GM12878 (cell line): ENCODE data around the gene CPNE9. TPM values are rescaled to one million over a fixed set of nuclear protein-coding genes. Genes with fewer than 3 reads are reported as not detected.

ENCODE experiments used
- ATAC-seq: fragments of 200-7000 bp; cut with Tn5 transposase; 3 replicates; pipeline ENCODE4 v1.9.1; 2020; ENCODE audit warnings: mild to moderate bottlenecking, moderate library complexity
- BruUV-seq: library from RNA; stranded (reverse); fragments of 400-500 nt; replicated peaks from 2 replicates; lab custom pipeline; 2021; lab: Mats Ljungman, UMichigan
- CTCF ChIA-PET: fragments of 300-600 bp; sonication (Branson Sonifier 250); formaldehyde crosslinking; extraction: SDS; loops from one replicate; lab custom pipeline; 2021; ENCODE audit warnings: inconsistent platforms; lab: Yijun Ruan, JAX
- POLR2A ChIA-PET: fragments of 350-600 bp; formaldehyde crosslinking; extraction: SDS; loops from one replicate; lab custom pipeline; 2021; ENCODE audit warnings: inconsistent platforms; lab: Charles Lee
- RAD21 ChIA-PET: fragments of 300-600 bp; sonication (Branson Sonifier 250); formaldehyde crosslinking; loops from one replicate; lab custom pipeline; 2023; ENCODE audit warnings: antibody characterized with exemption; ENCODE audit not compliant: unreplicated experiment; lab: Charles Lee
- SMC1A ChIA-PET: fragments of 300-600 bp; sonication (Branson Sonifier 250); formaldehyde crosslinking; loops from one replicate; lab custom pipeline; 2023; ENCODE audit not compliant: unreplicated experiment, uncharacterized antibody; lab: Charles Lee
- DNase-seq: peaks from one replicate; pipeline ENCODE4 v3.0.0-alpha.2; 2011; ENCODE audit warnings: low read depth, low spot score
- FAIRE-seq: peaks from 3 replicates; lab custom pipeline; 2011; peaks lifted over from hg19 to GRCh38; lab: Jason Lieb, UNC
- H2AFZ ChIP-seq: 2 replicates; pipeline ENCODE4 v1.6.0; 2011; ENCODE audit warnings: low read depth, low read length, control low read depth; ENCODE audit not compliant: control insufficient read depth
- H3K27ac ChIP-seq: 2 replicates; pipeline ENCODE4 v1.5.1; 2011; ENCODE audit warnings: control low read depth; ENCODE audit not compliant: control insufficient read depth, insufficient read depth
- H3K27me3 ChIP-seq, 2 experiments: replicated peaks in 1 of 2; 2 replicates each; pipeline versions ENCODE4 v1.6.0 to v1.6.1; 2011; ENCODE audit warnings: low read length in 1 of 2; ENCODE audit not compliant: control insufficient read depth in 2 of 2, insufficient read depth in 2 of 2
- H3K36me3 ChIP-seq, 2 experiments: 2 replicates each; pipeline ENCODE4 v1.5.1; 2011; ENCODE audit warnings: low read length in 1 of 2; ENCODE audit not compliant: control insufficient read depth in 2 of 2, insufficient read depth in 2 of 2
- H3K4me1 ChIP-seq: 2 replicates; pipeline ENCODE4 v1.6.1; 2011; ENCODE audit warnings: mild to moderate bottlenecking, low read length, moderate library complexity, mixed read lengths; ENCODE audit not compliant: control insufficient read depth, insufficient read depth
- H3K4me2 ChIP-seq: 2 replicates; pipeline ENCODE4 v1.6.0; 2011; ENCODE audit warnings: control low read depth; ENCODE audit not compliant: control insufficient read depth, insufficient read depth
- H3K4me3 ChIP-seq: fragments of 200-600 bp; sonication (generic); 2 replicates; pipeline ENCODE4 v1.5.1; 2016
- H3K79me2 ChIP-seq: 2 replicates; pipeline ENCODE4 v1.6.0; 2011; ENCODE audit warnings: low read length; ENCODE audit not compliant: control insufficient read depth, insufficient read depth
- H3K9ac ChIP-seq: 2 replicates; pipeline ENCODE4 v1.8.0; 2011; ENCODE audit warnings: low read length, control low read depth, mixed read lengths; ENCODE audit not compliant: control insufficient read depth, insufficient read depth
- H3K9me3 ChIP-seq: replicated peaks from 3 replicates; pipeline ENCODE4 v1.5.1; 2011; ENCODE audit warnings: mild to moderate bottlenecking, low read length; ENCODE audit not compliant: control insufficient read depth, insufficient read depth
- H4K20me1 ChIP-seq: 2 replicates; pipeline ENCODE4 v1.6.0; 2011; ENCODE audit not compliant: control insufficient read depth, insufficient read depth
- DPF2 ChIP-seq: fragments of 450-650 bp; IDR thresholded peaks from 2 replicates; pipeline ENCODE4 v1.6.1; 2017; ENCODE audit warnings: mild to moderate bottlenecking
- FOS ChIP-seq: IDR thresholded peaks from 3 replicates; pipeline ENCODE4 v1.6.1; 2011; ENCODE audit warnings: borderline replicate concordance; ENCODE audit not compliant: insufficient read length; ENCODE audit errors: extremely low read depth
- KAT2A ChIP-seq: conservative IDR thresholded peaks from 2 replicates; pipeline ENCODE4 v1.6.1; 2011; ENCODE audit warnings: low read depth, low read length; ENCODE audit not compliant: control insufficient read depth
- SIN3A ChIP-seq: IDR thresholded peaks from 2 replicates; pipeline ENCODE4 v1.6.1; 2012; ENCODE audit warnings: low read depth, low read length, improper control_type of control experiment
- WRNIP1 ChIP-seq: IDR thresholded peaks from 2 replicates; pipeline ENCODE4 v1.6.1; 2011; ENCODE audit warnings: low read depth, low read length, improper control_type of control experiment, borderline replicate concordance
- YBX1 ChIP-seq: fragments of 450-650 bp; IDR thresholded peaks from 2 replicates; pipeline ENCODE4 v1.6.1; 2016; ENCODE audit warnings: antibody characterized with exemption
- ZNF24 ChIP-seq: fragments of 450-650 bp; IDR thresholded peaks from 2 replicates; pipeline ENCODE4 v1.6.1; 2017; ENCODE audit warnings: antibody characterized with exemption, mild to moderate bottlenecking
- WGBS: methylation state at CpG from one replicate; pipeline ENCODE4 v1.1.6; 2016; ENCODE audit warnings: low lambda C conversion rate; ENCODE audit not compliant: insufficient replicate concordance, insufficient coverage; ENCODE audit errors: missing lambda C conversion rate; 5-methylcytosine and 5-hydroxymethylcytosine counted together
- in situ Hi-C: fragments of 300-500 bp; cut with MboI; formaldehyde crosslinking; loops from 9 replicates; pipeline ENCODE4 v1.14.3; 2018; ENCODE audit warnings: mixed read lengths
- intact Hi-C: fragments of 100-400 bp; cut with micrococcal nuclease; formaldehyde crosslinking; loops from one replicate; pipeline ENCODE4 v1.14.2; 2022; ENCODE audit not compliant: unreplicated experiment
- polyA plus RNA-seq, 11 experiments: library from polyadenylated mRNA; depleted of rRNA in 4 of 11; unstranded in 6 of 11; stranded (reverse) in 5 of 11; fragments of >200 nt; fragmentation: Nextera tagmentation in 4 of 11; fragmentation: Illumina TruSeq in 1 of 11; extraction: Ambion mirVana in 4 of 11; extraction: Trizol in 1 of 11; gene quantifications; 1 replicate in 1 of 11; 2 replicates in 10 of 11; pipeline versions ENCODE4 v1.2.1 to v1.2.3, GENCODE V29; 2011 to 2016; ENCODE audit warnings: inconsistent platforms in 2 of 11, missing spikeins in 2 of 11, low read depth in 1 of 11
- total RNA-seq, 4 experiments: library from RNA; depleted of rRNA in 3 of 4; stranded (reverse); fragments of >200 nt in 3 of 4; fragmentation: Illumina TruSeq in 1 of 4; extraction: Trizol in 1 of 4; gene quantifications; 2 replicates each; pipeline versions ENCODE4 v1.2.1 to v1.2.3, GENCODE V29; 2013 to 2021

The CPNE9 gene
- total and polyA plus RNA-seq, 10 of the 15 experiments (the other 5 are each of a cell fraction or from before 2014, with no cell fraction given) = 0.02 to 0.12 (median 0.05) TPM; not detected in 7

DNA sequence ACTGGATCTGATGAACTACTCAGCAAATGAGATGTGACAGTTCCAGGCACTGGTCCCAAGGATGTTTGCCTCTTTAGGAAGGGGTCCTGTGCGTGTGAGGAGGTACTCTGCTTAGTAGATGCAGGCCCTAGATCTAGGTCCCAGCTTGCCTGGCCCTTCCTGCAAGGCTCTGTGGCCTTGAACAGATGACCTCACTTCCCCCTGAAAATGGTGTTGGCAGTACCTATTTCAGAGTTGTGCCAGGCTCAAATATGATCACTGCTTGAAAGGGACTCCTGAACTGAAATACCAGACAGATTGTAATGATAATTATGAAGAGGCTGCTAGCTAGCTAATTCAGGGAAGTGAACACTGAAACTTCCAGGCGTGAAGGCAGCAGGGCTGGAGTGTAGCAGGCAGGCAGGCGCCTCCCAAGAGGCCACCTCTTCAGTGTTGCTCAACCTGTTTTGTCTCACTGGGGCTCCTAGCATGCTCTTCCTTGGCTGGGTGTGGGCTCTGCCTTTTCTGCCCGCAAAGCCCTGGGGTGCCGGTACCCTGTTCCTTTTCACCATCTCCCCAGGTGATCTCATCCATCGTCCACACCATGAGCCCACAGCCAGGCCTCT lies 24.1 kb upstream of the CPNE9 start:
- no peaks in the 10 kb centered on the region for H3K9me3 ChIP-seq
- CTCF ChIA-PET = no interaction called here
- no peaks in the 10 kb centered on the region for H4K20me1 ChIP-seq
- FAIRE-seq (no peak), ATAC-seq (no peak), DNase-seq (no peak)
- H3K4me1 ChIP-seq = no peaks in the 10 kb centered on the region
- H3K79me2 ChIP-seq = no peaks in the 10 kb centered on the region
- no peak overlapping the region for H3K4me2 ChIP-seq
- intact Hi-C loops (no loop called here), in situ Hi-C loops (no loop called here)
- SMC1A ChIA-PET = no interaction called here
- no peaks in the 10 kb centered on the region for H3K27me3 ChIP-seq
- POLR2A ChIA-PET = no interaction called here
- BruUV-seq = no TSS peak
- 88% methylated on average over 6 of the region's 6 CpGs for WGBS
- H3K36me3 ChIP-seq = peaks cover 48 to 58% of the 10 kb centered on the region in 2 experiments
- RAD21 ChIA-PET = no interaction called here
- H3K4me3 ChIP-seq = no peak overlapping the region
- no peak overlapping the region for H2AFZ ChIP-seq
- H3K27ac ChIP-seq = no peak overlapping the region
- no peak for TF ChIP-seq WRNIP1
- TF ChIP-seq KAT2A = no peak
- no peak for TF ChIP-seq FOS
- no peak for TF ChIP-seq SIN3A
- no peak for TF ChIP-seq DPF2
- no peak overlapping the region for H3K9ac ChIP-seq

DNA sequence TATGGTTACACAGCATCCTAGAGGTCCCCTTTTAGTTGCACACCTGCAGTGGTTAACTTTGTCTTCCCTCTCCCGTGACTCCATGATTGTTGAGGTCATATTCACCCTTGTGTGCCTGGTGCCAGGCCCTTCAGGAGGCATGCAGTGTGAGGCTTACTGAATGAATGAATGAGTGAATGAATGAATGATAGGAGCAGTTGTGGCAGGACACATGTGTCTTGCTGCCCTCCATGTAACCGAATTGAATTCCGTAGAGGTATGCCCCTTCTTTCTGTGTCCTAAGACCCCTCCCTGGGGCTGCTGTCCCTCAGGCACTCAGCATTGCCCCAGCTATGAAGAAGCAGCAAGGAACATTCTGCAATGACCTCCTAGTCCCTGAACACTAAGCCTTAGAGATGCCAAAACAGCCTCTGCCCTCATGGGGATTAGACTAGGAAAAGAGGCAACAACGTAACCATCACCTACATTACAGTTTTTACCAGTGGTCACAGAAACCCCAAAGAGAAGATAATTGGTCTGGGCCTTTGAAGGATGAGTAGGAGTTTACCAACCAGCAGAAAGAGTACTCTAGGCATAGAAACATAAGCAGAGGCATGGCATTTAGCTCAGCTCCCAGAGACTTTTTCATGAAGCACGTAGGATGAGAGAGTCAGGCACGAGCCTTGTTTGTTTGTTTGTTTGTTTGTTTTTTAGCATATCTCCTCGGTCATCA lies 22.5 kb upstream of the CPNE9 start:
- H3K9ac ChIP-seq = no peak overlapping the region
- no peaks in the 10 kb centered on the region for H3K27me3 ChIP-seq
- CTCF ChIA-PET = no interaction called here
- TF ChIP-seq ZNF24 (peak; percentile 56; the same call in 1 of the 2 replicates), YBX1 (no peak)
- POLR2A ChIA-PET = no interaction called here
- H3K4me2 ChIP-seq = no peak overlapping the region
- DNase-seq (no peak), ATAC-seq (no peak), FAIRE-seq (no peak)
- peaks cover 56 to 59% of the 10 kb centered on the region in 2 experiments for H3K36me3 ChIP-seq
- no TSS peak for BruUV-seq
- no peak overlapping the region for H3K27ac ChIP-seq
- H3K4me1 ChIP-seq = no peaks in the 10 kb centered on the region
- intact Hi-C loops (no loop called here), in situ Hi-C loops (no loop called here)
- no peak overlapping the region for H2AFZ ChIP-seq
- H4K20me1 ChIP-seq = no peaks in the 10 kb centered on the region
- no peaks in the 10 kb centered on the region for H3K79me2 ChIP-seq
- RAD21 ChIA-PET = no interaction called here
- no peaks in the 10 kb centered on the region for H3K9me3 ChIP-seq
- 95% methylated on average over 7 of the region's 7 CpGs for WGBS
- H3K4me3 ChIP-seq = no peak overlapping the region
- SMC1A ChIA-PET = interaction anchor here (1.5 to 1.8 kb wide), 2 partner anchors 10 to 328 kb away, joined by 3 to 4 read pairs; no protein-coding TSS in a partner anchor
